ENCODE results near the gene COL9A3.

COL9A3 gene

GRCh38 chr20:62778601-62779416 is 38.0 kb upstream of the COL9A3 start:
- DNase-seq (ENCODE audit: low spot score): no peak

DNA sequence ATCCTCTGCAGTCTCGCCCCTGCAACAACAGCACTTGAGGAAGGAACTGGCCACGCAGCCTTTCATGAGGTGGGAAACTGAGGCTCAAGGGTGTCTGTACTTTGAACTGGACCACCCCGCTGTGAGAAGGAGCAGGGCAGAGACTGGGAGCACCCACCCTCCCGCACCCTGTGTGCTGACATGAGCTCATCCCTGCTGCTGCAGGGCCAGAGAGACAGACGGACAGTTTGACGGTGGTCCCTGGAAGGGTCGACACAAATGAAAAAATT is 37.5 kb upstream of the COL9A3 start:
- no peak for DNase-seq (ENCODE audit: low spot score)

DNA sequence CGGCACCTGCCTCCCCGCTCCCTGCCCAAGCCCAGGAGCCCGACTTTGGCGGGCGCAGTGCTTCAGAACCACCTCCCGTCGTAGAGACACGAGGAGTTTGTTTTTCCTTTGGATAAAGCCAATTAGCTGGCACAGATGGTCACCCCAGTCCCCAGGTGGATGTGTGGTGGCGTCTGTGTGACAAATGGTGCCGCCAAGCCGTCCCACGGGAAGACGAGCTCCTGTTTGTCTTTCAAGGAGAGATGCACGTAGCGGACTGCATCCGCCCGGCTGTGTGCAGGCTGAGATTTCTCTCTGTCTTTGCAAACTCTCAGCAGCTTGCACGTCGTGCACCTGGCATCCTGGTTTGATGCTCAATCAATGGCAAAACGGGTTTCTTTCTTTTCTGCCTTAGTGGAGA is 36.6 kb upstream of the COL9A3 start:
- DNase-seq (ENCODE audit: low spot score): peak; percentile 67

- DNase-seq (ENCODE audit: low spot score): no peak
These were observed 36.2 kb upstream of the COL9A3 start for GRCh38 chr20:62780696-62781095.

- no peak for DNase-seq (ENCODE audit: low spot score)
These were observed 34.5 kb upstream of the COL9A3 start for GRCh38 chr20:62782149-62782892.

DNA sequence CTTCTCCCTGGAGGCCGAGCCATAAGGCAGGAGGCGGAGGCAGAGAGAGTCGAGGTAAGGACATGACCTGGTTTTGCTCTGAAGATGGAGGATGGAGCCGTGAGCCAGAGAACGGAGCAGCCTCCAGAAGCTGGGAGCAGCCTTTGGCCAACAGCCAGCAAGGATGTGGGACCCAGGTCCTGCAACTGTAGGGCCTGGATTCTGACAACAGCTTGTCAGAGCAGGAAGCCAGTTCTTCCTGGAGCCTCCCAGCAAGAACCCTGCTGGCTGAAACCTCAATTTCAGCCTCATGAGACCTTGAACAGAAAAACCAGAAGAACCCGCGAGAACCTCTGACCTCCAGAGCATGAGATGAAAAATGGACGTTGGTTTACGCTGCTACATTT is 34.0 kb upstream of the COL9A3 start:
- DNase-seq (ENCODE audit: low spot score): no peak

- DNase-seq (ENCODE audit: low spot score): no peak
These were observed 32.4 kb upstream of the COL9A3 start for GRCh38 chr20:62784497-62784896.

DNA sequence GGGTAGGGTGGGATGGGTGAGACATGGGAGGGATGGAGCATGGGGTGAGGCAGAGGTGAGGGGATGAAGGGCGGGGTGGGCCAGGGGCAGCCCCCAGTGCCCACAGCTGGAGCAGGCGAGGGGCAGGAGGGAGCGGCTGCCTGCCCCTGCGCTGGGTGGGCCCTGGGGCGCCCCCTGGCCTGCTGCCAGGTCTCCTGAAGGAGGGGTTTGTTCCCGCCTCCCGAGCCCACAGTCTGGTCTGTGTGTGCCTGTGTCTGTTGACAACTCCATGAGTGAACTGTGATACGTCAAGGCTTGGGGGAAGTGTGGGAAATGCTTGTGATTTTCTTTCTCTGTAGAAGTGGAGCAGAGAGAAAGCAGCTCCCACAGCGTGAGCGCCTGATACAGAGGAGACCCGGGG is 31.5 kb upstream of the COL9A3 start:
- DNase-seq (ENCODE audit: low spot score): no peak

DNA sequence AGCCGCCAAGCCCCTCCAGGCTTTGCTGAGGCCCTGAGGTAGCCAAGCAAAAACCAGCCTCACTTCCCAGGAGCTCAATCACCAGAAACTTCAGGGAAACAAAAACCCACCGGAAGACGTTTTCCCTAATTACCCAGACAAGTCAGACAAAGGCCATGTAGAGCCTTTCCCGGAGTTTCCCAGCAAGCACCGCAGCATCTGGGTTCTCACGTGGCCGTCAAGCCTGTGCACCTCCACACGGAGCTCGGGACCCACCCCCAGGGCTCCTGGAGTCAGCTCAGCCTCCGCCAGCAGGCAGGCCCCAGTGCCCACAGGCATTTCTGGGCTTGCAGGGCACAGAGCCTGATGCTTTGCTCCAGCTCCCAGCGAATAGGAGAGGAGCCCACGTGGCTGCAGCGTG is 30.7 kb upstream of the COL9A3 start:
- no peak for DNase-seq (ENCODE audit: low spot score)

DNA sequence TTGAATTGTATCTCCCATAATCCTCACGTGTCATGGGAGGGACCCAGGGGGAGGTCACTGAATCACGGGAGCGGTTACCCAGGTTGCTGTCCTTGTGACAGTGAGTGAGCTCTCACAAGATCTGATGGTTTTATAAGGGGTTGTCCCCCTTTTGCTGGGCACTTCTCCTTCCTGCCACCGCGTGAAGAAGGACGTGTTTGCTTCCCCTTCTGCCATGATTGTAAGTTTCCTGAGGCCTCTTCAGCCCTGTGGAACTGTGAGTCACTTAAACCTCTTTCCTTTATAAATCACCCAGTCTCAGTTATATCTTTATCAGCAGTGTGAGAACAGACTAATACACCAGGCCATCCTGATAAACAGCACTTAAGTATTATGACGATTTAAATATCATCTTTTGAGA is 29.5 kb upstream of the COL9A3 start:
- DNase-seq (ENCODE audit: low spot score): no peak

DNA sequence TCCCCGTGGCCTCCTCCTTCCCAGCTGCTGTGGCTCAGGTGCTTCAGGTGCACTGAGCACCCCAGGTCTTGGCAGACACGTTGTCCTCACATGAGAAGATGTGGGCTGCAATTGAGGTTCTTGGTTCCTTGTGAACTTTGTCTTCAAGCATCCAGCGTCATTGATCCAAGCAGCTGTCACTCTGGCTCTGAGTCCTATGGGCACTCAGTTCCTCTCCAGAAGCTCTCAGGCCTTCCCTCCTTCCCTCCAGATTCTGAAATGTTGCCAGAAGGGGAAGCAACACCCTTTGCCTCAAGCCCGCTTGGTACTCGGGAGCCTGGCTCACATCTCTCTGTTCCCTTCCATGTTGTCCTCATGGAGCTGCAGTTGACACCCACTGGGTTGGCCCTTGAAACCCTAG is 29.0 kb upstream of the COL9A3 start:
- no peak for DNase-seq (ENCODE audit: low spot score)

GRCh38 chr20:62788607-62789006 is 28.2 kb upstream of the COL9A3 start:
- no peak for DNase-seq (ENCODE audit: low spot score)

- no peak for DNase-seq (ENCODE audit: low spot score)
These were observed 26.8 kb upstream of the COL9A3 start for GRCh38 chr20:62790075-62790474.

DNA sequence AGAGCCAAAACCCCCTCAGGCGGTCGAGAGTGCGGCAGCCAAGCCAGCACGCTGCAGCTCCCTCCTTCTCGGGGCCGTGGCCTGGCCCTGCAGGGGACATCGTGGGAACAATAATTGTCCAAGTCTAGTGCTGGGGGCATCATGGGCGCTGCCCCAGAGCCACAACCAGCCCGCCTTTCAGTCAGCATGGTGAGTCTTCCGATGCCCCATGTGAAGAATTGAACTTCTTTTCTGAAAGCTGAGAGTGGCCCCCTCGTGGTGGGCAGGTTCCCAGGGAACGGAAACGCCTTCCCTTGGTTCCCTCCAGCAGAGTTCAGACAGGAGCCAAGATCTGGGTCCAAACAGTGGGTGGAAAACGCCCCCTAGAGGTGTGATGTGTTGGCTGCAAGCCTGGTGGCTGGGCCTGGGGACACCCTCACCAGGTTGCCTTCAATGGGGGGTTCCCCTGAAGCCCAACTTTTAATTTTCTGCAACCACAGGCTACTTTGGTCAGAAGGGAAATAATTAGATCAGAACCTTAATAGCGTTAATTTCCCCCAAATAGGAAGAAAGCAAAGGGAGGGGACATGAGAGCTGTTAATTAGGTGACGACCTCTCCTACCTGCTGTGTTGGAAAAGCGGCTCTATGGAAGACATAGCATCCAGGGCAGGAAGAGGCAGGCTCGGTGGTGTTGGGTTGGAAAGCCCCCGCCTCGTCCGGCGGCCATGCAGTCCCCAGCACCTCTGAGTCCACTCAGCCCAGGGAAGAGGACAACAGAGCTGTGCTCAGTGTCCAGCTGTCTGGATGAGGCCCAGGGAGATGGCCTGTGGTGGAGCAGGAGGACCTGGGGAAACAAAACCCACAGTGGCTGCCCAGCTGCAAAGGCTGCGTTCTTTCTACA is 25.3 kb upstream of the COL9A3 start:
- DNase-seq (ENCODE audit: low spot score): peak; percentile 89

GRCh38 chr20:62792182-62792939 is 24.5 kb upstream of the COL9A3 start:
- DNase-seq (ENCODE audit: low spot score): no peak

- DNase-seq (ENCODE audit: low spot score): no peak
These were observed 23.7 kb upstream of the COL9A3 start for GRCh38 chr20:62792940-62793756.

DNA sequence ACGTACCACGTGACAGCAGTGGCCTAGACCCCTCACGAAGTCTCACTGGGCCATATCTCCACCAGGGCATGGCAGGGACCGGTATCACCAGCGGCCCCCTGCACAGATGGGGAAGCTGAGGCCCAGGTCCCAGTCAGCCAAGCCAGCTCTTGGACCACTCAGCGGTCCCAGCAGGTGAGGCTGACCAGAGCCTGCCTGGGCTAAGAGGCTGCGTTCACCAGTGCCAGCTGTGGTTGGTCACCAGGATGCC is 23.2 kb upstream of the COL9A3 start:
- DNase-seq (ENCODE audit: low spot score): no peak

- peak; percentile 92 for DNase-seq (ENCODE audit: low spot score)
These were observed 22.7 kb upstream of the COL9A3 start for GRCh38 chr20:62794007-62794724.

- peak; percentile 69 for DNase-seq (ENCODE audit: low spot score)
These were observed 21.7 kb upstream of the COL9A3 start for GRCh38 chr20:62795023-62795761.
